RWPE2 (cell line): ENCODE measurements around the gene RASL10A.

ENCODE experiments used
- ATAC-seq: fragments of 200-7000 bp; cut with Tn5 transposase; 3 replicates; pipeline ENCODE4 v1.9.1; 2021; ENCODE audit warnings: low read depth
- DNase-seq: peaks from one replicate; pipeline ENCODE4 v3.0.0-alpha.2; 2020; ENCODE audit warnings: low spot score
- H3K27ac ChIP-seq: fragments of 450-650 bp; 2 replicates; pipeline ENCODE4 v1.5.1; 2017; ENCODE audit warnings: mild to moderate bottlenecking; ENCODE audit not compliant: poor library complexity, severe bottlenecking
- H3K27me3 ChIP-seq: fragments of 250-450 bp; sonication (Bioruptor Pico); 2 replicates; pipeline ENCODE4 v1.5.1; 2021; ENCODE audit warnings: mild to moderate bottlenecking, moderate library complexity; ENCODE audit not compliant: insufficient read depth, poor library complexity, severe bottlenecking
- H3K36me3 ChIP-seq: fragments of 250-450 bp; sonication (Bioruptor Pico); 2 replicates; pipeline ENCODE4 v1.5.1; 2020; ENCODE audit warnings: low read depth, mild to moderate bottlenecking, moderate library complexity
- H3K4me1 ChIP-seq: fragments of 250-450 bp; sonication (Bioruptor Pico); 2 replicates; pipeline ENCODE4 v1.5.1; 2021; ENCODE audit warnings: mild to moderate bottlenecking, moderate library complexity; ENCODE audit not compliant: insufficient read depth, poor library complexity, severe bottlenecking
- H3K4me3 ChIP-seq: fragments of 250-450 bp; sonication (Bioruptor Pico); 2 replicates; pipeline ENCODE4 v1.5.1; 2021; ENCODE audit warnings: mild to moderate bottlenecking, moderate library complexity; ENCODE audit not compliant: severe bottlenecking
- H3K9me3 ChIP-seq: fragments of 250-450 bp; sonication (Bioruptor Pico); 2 replicates; pipeline ENCODE4 v1.5.1; 2021; ENCODE audit warnings: mild to moderate bottlenecking, moderate library complexity; ENCODE audit not compliant: severe bottlenecking
- TF ChIP-seq, protein P1 (sequence below): fragments of 450-650 bp; IDR thresholded peaks from one replicate; pipeline ENCODE4 v1.5.1; 2017; ENCODE audit warnings: mild to moderate bottlenecking, moderate library complexity; ENCODE audit not compliant: poor library complexity, severe bottlenecking

The RASL10A gene

DNA sequence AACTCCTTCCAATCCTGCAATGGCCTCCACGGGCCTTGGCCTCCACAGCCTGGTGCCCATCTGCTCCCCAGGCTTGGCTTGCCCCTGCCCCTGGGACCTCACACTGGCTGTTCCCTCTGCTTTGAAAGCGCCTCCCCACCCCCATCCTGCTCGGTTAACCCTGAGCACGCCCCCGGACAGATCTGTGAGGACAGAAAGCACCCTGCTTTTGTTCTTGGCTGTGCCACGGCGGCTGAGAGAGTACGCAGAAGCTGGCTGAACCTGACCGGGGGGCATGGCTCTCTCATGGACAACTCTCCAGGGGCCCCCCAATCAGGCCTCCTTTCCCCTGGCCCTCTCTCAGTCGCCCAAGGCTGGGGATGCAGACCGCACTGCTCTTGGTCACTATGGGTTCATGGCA lies 20.2 kb upstream of the RASL10A start:
- H3K4me3 ChIP-seq: no peak overlapping the region
- H3K4me1 ChIP-seq: peaks cover 7% of the 10 kb centered on the region
- ATAC-seq (no peak), DNase-seq (no peak)
- H3K9me3 ChIP-seq: no peaks in the 10 kb centered on the region
- H3K27ac ChIP-seq: no peak overlapping the region
- H3K36me3 ChIP-seq: peaks cover 45% of the 10 kb centered on the region
- no peaks in the 10 kb centered on the region for H3K27me3 ChIP-seq
- TF ChIP-seq, protein P1, sequence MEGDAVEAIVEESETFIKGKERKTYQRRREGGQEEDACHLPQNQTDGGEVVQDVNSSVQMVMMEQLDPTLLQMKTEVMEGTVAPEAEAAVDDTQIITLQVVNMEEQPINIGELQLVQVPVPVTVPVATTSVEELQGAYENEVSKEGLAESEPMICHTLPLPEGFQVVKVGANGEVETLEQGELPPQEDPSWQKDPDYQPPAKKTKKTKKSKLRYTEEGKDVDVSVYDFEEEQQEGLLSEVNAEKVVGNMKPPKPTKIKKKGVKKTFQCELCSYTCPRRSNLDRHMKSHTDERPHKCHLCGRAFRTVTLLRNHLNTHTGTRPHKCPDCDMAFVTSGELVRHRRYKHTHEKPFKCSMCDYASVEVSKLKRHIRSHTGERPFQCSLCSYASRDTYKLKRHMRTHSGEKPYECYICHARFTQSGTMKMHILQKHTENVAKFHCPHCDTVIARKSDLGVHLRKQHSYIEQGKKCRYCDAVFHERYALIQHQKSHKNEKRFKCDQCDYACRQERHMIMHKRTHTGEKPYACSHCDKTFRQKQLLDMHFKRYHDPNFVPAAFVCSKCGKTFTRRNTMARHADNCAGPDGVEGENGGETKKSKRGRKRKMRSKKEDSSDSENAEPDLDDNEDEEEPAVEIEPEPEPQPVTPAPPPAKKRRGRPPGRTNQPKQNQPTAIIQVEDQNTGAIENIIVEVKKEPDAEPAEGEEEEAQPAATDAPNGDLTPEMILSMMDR: no peak

DNA sequence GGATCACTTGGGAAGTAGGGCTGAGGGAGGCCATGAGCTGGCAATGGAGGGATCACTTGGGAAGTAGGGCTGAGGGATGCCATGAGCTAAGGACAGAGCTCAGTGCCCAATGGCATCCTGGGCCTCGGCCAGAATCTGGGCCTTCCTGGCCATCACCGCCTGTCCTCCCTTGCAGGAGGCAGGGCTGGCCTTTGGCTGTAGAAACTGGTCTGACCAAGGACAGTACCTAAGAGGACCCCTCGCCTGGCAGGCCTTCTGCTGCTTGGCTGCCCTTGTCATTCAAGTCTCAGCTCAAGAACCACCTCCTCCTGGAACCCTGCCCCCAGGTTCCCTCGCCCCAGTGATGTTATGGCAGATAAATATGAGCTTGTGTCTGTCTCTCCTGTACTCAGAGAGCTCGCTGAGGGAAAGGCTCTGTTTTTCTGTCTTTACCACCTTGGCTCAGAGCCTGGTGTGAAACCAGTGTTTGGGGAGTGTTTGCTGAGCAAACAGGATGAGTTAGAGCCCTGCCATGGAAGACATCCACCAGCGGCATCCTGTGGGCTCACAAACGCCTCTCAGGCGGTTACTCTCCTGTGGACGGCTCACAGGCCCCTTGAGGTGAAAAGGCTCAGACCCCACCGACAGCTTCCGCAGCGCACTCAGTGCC lies 19.3 kb upstream of the RASL10A start:
- Histone ChIP-seq H3K4me3 (no peak overlapping the region), H3K27me3 (no peaks in the 10 kb centered on the region), H3K27ac (no peak overlapping the region), H3K36me3 (peaks cover 38% of the 10 kb centered on the region), H3K4me1 (peaks cover 3% of the 10 kb centered on the region), H3K9me3 (no peaks in the 10 kb centered on the region)
- ATAC-seq (no peak), DNase-seq (no peak)
- TF ChIP-seq, protein P1: no peak

- Histone ChIP-seq H3K4me3 (no peak overlapping the region), H3K27ac (no peak overlapping the region), H3K36me3 (peaks cover 33% of the 10 kb centered on the region), H3K27me3 (no peaks in the 10 kb centered on the region), H3K4me1 (no peaks in the 10 kb centered on the region), H3K9me3 (no peaks in the 10 kb centered on the region)
- TF ChIP-seq, protein P1: no peak
- ATAC-seq (no peak), DNase-seq (no peak)
Measured at GRCh38 chr22:29334148-29334547, 18.7 kb upstream of the RASL10A start.

DNA sequence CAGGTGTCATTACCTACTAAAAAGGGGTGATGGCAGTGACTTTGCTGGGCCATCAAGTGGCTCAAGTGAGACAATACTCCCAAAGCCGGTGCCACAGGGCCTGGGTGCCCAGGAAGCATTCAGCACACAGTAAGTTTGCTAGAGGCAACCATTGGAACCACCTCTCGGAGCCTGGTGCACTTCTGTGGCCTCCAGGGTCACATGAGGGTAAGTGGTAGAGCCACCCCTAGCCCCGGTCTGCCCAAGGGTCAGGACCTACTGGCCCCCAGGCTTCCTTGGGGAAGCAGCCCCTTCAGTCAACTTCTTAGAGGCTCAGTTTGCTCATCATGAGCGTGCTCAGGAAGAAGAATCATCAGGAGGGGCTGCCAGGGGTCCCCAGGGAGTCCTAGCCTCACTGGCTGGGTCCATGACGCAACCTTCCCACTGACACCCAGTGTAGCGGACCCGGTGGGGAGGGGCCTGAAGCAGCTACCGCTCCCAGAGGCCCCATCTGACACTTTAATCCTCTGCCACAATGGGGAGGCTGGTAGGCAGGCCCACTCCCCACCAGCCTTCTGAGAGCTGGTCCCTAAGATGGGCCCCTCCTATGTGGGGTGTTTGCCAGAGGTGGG lies 17.5 kb upstream of the RASL10A start:
- TF ChIP-seq, protein P1: no peak
- Histone ChIP-seq H3K9me3 (no peaks in the 10 kb centered on the region), H3K36me3 (peaks cover 21% of the 10 kb centered on the region), H3K4me1 (no peaks in the 10 kb centered on the region), H3K27ac (no peak overlapping the region), H3K4me3 (no peak overlapping the region), H3K27me3 (no peaks in the 10 kb centered on the region)
- DNase-seq (no peak), ATAC-seq (no peak)
